HG03175 (cell line): ENCODE data around the gene RAP1GDS1.
"Not testable (repeated sequence)": the region's sequence is repeated elsewhere in the genome, so short reads cannot be mapped to it uniquely, and the experiment has no call there.

Source experiments
- ATAC-seq: cut with Tn5 transposase; IDR thresholded peaks from one replicate; pipeline ENCODE4 v1.9.1; 2021; ENCODE audit warnings: mild to moderate bottlenecking, moderate library complexity; ENCODE audit not compliant: unreplicated experiment

Gene RAP1GDS1

GRCh38 chr4:98479590-98479989 is 218.4 kb downstream of the RAP1GDS1 start:
- not testable (repeated sequence) for ATAC-seq

GRCh38 chr4:98480535-98480934 is 219.4 kb downstream of the RAP1GDS1 start:
- no peak for ATAC-seq

GRCh38 chr4:98481167-98481566 is 220.0 kb downstream of the RAP1GDS1 start:
- no peak for ATAC-seq

- ATAC-seq, result peak; percentile 30
These were observed 221.3 kb downstream of the RAP1GDS1 start for GRCh38 chr4:98482503-98482846.

GRCh38 chr4:98482847-98483806 is 221.9 kb downstream of the RAP1GDS1 start:
- peak; percentile 84 for ATAC-seq

GRCh38 chr4:98484031-98484430 is 222.8 kb downstream of the RAP1GDS1 start:
- no peak for ATAC-seq

GRCh38 chr4:98485816-98486345 is 224.7 kb downstream of the RAP1GDS1 start:
- no peak for ATAC-seq

- no peak for ATAC-seq
These were observed 229.1 kb downstream of the RAP1GDS1 start for GRCh38 chr4:98490251-98490650.

GRCh38 chr4:98491899-98492559 is 230.8 kb downstream of the RAP1GDS1 start:
- no peak for ATAC-seq

- ATAC-seq, result peak; percentile 81
These were observed 232.1 kb downstream of the RAP1GDS1 start for GRCh38 chr4:98493296-98493695.
